ENCODE measurements around the gene XCR1.
"Not testable (repeated sequence)": the region's sequence is repeated elsewhere in the genome, so short reads cannot be mapped to it uniquely, and the experiment has no call there.

XCR1 gene

DNA sequence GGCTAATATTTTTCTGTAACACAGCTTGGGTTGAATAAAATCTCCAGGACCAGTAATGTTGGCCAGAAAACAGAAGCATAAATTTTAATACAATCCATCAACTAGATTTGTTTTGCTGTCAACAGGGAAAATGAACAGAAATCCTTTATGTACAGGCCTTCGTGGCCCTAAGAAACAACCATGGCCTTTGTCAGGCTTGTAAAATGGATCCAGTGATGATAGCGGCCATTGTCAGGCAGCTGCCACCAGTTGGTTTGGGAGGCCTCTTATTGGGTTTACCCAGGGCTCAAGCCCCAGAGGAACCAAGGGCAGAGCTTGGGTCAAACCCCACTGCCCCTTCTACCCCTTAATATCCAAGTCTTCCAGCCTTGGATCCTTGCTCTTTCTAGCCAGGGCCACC, 26.1 kb downstream of the XCR1 start:
- no peak for DNase-seq

DNA sequence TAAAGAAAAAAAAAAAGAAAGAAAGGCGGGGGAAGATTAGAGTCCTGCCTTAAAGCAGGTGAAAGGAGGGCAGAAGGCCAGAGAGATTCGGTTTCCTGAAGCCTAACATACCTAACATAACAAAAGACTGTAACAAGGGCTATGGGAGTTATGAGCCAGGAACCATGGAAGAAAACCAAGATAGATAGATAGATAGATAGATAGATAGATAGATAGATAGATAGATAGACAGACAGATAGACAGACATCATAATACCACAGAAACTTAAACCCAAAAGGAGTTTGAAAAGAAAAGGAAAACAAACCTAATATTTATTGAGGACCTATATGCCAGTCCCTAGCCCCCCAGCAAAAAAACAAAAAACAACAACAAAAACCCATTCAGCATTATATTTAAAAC, 29.3 kb downstream of the XCR1 start:
- DNase-seq = no peak

DNA sequence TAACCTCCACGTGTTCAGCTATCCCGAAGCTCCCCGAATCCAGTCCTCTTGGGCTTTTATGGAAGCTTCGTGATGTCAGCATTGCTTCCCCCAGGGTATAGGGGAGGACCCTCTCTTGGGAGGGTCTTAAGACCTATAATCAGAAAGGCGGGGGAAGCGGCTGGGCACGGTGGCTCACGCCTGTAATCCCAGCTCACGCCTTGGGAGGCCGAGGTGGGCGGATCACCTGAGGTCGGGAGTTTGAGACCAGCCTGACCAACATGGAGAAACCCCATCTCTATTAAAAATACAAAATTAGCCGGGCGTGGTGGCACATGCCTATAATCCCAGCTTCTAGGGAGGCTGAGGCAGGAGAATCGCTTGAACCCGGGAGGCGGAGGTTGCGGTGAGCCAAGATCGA, 29.8 kb downstream of the XCR1 start:
- DNase-seq = not testable (repeated sequence)

DNA sequence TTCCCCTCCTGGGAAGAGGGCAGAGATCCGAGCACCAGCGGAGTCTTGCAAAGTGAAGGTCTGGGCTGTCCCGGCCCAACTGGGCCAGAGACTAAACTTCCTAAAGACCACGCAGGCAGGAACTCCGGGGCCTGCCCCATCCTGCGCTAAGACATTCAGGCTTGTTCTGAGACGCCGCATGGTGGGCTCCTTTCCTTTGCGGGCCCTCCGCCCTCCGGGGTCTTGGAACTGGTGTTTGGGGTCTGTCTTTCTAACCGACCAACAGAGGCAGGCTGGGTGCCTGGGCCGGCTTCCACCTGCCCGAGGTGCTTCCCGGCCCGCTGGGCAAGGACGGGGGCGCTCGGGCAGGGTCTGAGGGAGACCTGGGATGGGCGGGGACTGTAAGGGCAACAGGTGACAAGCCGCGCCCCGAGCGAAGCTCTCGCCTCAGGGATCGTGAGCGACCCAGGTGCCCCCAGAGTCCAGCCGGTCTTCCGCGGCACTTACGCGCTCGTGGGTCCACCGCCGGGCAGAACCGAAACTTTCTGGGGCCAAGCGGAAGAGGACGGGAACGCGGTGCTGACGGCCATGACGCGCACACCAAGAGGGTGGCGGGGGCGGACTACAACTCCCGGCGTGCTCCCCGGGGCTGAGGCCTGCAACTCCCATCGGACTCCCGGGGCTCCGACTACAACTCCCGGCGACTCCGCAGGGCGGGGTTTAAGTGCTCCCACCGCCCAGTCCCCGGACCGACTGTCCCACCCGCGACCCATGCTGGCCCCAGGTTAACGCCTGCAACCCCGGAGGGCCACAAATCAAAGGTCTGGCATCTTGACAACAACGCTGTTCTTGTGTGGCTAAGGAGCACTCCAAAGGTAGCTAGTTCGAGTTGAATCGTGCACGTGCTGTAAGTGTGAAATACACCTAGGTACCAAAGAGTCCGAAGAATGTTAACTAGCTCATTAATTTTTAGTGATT, 31.8 kb downstream of the XCR1 start, which contains the start of gene FYCO1:
Gene FYCO1 (minus strand): TSS at position 589 of the 957 bp plus-strand sequence. CDS start 10,914 bp downstream, outside the sequence.
- DNase-seq = peak; percentile 94

DNA sequence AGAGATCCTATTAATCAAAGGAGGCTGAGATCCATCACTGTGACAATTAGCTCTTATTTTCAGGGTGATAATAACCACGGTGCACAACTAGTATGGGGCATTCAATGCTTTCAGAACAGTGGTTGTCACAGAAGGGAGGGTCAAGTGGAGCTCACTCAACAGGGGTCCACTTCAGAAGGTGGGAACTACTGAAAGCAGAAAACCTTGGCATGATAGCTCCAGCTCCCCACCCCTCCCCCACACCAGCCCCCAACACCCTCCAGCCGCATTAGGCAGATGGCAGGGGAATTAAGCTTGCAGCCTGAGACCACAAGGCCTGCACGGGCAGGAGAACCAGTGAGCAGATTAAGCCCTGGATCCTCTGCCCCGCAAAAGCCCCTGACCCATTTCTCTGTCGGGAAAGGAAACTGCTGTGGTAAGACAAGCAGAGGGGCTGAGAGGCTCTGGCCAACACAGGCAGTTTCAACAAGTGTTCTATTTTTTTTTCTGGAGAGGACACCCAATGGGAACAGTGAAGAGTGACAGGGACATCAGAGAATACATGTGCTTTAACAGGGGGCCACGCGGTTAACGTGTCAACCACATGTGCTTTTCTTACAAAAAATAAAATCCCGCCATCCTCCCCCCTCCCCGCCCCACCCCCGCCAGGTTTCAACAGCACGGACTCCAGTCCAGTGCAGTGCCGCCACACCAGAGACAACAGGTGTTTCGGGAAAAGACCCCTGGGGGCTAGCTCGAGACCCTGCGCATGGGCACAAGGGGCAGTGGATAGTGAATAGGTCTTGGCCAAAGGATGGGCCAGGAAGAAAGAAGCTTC, 32.7 kb downstream of the XCR1 start:
- DNase-seq = no peak

DNA sequence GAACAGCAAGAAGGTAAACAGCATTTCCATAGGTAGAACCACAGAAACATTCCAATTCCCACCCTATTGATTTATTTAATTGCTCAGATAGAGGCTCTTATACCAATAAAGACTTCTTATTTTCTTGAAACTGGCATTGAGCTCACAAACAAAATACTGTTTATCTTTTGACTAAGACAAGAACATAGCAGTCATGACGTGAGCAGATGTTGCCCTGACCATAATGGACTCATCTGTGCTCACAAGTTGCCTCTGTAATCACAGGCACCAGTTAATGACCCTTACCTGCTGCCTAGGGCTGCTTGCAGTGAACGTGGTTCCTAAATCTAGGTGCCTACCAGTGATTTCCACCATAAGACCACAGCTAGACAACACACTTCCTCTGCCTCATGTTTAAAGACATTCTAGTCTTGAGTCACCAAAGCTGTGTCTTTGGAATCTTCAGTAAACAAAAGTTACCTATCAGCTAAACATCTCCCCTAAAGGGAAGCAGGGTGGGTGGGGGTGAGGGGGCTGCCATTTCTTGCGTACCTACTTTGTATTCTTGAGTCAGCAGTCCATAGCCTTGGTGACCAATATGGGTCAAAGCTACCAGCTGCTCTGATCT, 33.8 kb downstream of the XCR1 start:
- DNase-seq = no peak

DNA sequence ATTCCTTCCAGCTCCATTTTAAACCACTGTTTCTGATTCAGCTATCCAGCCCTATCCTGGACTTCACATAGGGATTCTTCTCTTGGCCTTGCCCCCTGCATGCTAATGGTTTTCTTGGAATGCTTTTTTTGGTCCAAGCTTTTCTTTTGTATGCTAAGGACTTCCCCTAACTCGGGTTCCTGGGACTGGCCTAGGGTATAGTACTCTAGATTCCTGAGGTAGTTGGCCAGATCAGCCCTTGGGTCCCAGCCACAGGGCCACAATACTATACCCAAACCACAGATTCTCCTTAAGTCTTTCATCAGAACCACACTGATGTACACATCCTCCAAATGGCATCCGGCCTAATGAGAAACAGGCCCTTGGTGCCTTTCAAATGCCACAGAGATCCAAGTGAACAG, 34.5 kb downstream of the XCR1 start:
- DNase-seq = no peak

DNA sequence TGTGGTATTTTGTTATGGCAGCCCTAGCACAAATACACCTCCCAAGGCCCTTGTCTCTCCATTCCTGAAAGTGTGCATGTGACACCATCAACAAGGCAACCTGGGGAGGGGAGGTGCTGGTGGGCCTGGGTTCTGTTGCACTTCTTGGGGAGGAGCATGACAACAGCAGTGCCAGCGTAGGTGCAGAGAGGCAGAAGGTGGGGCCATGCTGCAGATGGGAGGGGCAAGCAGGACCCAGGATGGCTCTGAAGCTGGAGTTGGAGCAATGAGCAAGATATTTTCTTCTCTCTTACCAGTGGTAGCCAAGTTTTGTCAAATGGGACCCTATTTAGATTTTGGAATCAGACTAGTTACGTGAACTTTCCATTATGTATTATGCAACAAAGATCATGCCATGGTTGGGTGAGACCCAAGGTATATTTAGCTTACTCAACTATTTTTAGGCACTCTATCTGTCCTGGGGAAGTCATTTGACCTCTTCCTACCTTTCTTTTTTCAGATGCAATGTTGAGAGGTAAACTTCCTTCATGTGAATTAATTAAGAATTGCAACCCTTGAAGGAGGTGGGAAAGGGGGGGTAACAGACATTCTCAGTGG, 35.1 kb downstream of the XCR1 start:
- no peak for DNase-seq

DNA sequence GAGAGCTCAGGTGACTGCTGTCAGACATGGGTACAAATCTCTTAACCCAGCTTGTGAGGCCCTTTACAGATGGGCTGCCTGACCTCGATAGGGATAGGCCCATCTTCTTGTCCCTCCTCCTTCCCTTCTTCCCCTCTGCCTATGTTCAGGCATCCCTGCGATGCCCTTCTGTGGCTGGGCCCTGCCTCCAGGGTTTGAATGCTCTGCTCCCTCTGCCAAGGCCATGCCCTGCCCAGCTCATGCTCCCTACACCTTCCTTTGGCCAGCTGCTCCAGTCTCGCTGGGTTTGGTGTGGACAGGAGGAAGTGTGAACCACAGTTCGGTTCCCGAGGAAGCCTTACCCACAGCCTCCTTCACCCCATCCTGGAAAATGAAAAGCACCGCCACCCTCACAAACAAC, 35.9 kb downstream of the XCR1 start:
- no peak for DNase-seq

DNA sequence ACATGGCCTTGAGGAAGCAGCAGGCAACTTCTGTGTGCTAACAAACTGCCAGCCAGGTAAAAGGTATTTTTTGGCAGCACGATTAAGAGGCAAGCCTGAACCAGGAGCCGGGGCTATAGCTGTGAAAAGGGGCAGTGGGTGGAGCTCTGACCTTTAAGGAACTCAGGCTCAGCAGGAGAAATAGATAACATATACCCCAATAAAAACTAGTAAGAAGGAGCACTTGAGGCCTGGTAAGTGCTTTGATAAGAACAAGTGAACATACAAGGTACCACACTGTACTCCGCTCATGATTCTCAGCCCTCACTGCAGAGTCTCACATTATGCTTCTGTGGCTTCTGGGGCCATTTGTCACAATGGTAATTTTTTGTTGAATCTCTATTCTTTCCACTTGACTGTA, 37.1 kb downstream of the XCR1 start:
- no peak for DNase-seq

DNA sequence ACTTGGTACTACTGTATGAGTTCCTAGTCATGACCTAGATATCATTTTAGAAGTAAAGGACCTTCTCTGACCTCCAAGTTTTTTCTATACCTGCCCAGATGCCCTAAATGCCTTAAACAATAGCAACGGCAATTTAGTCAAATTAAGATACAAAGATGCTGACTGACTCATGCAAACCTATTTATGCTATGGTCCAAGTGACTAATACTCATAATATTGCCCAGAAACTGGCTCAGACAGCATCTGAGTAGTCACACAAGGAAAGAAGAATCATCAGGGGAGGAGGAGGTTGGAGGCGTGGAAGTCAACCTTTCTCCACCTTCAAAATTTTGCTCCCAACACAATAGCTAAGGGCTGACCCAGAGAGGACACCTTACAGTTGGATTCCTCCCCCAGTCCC, 38.5 kb downstream of the XCR1 start:
- no peak for DNase-seq

DNA sequence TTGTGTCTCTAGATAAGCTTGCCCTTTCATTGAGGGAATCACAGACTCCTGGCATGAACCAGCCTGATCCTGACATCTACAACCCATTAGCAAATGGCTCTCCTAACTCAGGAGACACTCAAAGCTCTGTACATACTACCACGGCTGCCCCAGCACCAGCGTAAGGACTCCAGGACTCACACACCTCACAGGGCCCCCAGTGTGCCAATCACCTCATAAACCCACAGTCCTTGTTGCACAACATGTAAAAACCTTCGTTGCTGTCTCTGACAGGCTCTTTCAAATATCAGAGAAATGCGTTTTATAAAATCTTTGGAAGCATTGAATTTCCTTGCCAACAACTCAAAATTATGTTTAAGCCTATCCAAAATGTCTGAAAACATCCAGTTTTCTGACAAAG, 38.9 kb downstream of the XCR1 start:
- DNase-seq = no peak

DNA sequence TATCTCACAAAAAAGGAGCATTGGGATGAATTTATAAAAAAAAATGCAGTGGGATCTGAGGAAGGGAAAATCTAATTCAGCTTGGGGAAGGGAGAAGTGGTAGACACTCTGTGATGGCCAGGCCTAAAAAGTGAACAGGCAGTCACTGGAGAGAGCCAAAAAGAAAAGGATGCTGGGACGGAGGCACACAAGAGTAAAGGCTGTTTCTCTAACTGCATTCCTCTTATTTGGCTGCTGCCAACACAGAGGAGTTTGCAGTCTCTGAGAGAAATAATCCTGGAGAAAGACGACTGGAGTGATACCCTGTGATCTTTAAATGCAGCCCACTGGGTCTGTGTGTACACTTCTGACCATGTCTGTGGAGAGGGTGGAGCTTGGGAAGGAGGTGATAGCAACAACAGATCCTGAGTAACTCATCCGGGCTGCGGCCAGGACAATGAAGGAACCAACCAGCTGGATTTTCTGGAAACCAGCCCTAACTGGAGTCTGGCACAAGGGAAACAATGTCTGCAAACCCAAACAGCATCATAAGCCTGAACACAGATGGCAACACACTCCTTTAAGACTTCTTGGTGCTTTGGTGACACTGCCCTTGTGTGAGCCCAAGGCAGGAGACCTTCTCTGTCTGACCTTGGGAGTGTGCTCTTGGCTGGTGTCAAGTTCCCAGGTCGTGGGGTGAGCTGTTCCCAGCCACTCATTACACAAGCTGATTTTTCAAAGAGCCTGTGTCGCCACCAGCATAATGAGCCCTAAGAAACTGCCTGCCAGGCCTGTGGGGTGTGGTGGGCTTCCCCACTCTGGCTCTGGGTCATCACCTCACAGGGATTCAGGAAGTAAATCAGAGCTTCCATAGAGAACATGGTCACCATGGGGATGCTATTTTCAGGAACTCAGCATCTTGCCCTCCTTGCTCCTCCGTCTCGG, 39.7 kb downstream of the XCR1 start:
- DNase-seq = peak; percentile 45

DNA sequence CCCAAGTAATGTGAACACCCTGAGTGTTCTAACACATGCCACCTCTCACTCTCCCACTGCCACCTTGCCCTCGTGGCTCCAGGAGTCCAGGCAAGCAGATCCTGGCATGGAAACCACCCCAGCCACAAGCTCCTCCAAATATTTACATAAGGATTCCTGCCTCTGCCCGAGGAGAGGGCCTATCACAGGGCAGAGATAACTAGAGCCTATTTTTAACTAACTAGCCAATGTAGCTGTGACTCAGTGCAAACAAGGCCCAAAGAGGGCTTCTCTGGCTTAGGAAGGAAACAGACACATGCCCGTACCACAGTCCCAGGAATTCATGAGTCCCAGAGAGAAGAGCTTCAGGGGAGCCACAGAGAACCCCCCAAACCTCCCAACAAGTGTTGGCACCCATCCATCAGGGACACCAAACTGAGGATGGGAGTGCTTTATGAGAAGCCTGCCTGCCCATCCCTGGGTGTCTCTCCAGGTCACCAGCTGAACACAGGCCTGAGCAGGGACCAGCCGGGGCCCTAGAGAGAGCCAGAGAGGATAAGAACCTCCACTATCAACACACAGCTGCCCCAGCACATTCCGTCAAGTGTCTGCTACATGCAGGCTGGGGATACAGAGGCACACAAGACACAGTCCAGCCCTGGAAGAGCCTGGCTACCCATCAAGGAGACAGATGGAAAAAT, 40.8 kb downstream of the XCR1 start:
- DNase-seq = no peak

DNA sequence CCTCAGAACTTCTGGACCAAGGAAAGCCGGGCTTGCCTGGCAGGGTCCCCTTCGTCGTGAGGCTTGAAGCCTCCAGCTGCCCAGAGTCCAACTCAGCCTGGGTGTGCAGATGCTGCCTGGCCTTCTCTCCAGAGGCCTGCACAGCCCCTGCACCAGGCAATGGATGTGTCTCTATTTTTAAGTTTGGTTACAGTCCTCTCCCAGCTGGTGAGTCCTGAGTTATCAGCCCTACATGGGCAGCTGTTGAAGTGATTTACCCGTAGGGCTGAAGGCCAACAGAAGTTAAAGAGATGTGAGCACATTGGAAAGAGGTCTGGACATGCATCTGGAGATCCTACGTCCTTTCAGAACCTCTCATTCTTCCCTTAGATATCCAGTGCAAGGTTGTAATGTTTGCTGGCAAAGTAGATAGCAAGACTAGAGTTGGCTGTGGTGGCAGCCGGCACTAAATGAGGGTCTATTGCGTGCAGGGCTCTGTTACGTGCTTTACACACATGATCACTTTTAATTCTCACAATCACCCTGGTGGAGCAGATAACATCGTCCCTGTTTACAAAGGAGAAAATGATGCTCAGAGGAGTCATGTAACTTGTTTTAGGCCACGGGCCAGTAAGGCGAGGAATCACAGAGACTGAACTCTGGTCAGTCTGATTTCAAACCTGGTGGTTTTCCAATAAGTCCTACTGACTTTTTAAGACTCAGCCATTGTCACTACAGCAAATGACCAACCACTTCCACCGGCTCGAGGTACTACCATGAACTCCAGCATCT, 41.6 kb downstream of the XCR1 start:
- no peak for DNase-seq

DNA sequence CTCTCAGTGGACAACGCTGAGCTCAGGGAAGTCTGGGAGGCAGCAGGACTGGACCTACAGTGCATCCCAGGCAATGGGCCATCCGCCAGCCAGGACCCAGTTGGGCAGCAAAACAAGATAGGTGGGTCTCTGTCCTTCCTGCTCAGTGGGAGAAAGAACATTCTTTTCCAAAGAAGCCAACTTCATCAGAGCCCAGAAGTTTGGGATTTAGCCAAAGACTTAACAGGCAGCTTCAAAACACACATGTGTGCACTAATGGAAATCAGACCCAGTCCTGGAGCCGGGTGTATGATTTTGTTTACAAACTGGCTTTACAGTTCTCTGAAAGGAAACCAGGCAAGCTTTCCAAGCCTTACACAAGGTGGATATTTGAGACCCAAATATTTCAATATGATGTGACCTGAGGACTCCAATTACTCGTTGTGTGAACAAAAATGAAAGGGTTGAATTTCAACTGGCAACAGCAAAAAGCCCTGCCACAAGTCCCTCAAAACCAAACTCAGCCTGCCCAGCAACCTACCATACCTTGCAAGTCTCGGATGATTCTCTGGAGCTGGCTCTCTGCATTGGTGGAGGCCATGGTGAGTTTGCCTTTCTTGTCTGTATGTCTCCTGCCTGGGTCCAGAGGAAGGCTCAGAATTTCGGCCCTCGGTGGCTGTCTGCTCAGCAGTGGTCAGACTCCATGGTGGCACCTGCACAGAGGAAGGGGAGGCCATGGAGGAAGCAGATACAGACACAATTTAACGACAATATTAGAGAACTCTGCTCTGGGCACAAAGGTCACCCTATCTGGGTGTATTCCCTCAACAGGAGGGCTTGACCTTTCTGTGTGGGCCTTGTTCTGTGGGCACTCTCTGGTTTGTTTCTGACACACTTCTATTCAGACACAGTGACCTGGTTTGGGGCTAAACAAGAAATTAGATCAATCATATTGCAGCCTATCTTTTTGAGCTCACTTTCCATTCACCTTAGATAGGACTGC, 42.7 kb downstream of the XCR1 start:
- no peak for DNase-seq

DNA sequence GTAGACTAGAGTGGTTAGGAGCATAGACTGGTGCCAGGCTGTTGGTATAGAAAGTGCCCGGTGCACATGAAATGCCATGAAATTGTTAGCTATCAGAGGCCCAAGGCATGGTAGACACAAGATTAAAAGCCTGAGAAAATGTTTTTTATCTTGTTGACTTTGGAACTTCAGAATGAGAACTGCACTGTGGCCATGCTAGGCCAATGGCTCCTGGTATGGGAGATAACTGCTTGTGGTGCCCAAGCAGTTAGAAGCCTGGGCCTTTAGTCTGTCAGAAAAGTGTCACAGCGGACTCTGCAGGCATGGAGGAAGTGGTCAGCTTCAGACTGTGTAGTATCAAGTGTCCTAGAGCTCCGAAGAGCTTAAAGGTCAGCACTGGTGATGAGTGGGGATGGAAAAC, 43.5 kb downstream of the XCR1 start:
- DNase-seq = no peak

DNA sequence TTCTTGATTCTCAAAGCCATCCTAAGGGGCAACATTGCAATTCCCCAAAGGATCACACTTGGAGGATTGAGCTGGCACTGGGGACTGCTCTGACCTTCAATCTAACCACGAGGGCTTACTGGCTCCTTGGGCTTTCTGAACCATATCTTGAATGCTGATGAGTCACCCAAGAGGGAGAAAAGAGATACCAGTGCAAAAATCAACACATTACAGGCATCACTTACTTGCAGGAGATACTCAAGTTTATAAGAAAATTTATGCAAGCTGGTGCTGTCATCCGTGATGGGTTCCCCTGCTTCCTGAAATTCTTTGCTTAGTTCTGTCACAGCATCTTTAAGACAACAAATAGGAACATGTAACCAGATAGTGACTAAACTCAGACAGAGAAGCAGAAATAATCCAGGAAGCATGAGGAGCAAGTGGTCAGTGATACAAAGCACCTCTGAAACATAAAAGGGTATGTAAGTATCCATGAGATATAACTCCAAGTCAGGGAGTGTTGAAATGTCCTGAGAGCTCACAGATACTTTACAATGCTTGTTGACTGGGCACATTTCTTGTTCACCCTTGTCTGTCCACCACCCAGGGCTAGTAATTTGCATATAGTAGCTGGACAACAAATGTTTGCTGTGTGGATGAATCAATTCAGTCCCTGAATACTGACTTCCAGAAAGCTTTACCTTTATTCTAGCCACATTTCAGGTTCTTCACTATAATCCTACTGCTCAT, 45.8 kb downstream of the XCR1 start:
- DNase-seq = no peak

Data from left hindlimb (tissue), 1 donor.